Posterior cingulate gyrus (tissue), 11 donors: ENCODE data around the gene DAPK2.

Experiments used
- DNase-seq, 10 donors: peaks; one replicate each; pipeline versions ENCODE4 v3.0.0 to v3.0.0-alpha.2; 2020 to 2021; ENCODE audit warnings: mixed read lengths in 3 of 10
- intact Hi-C: fragments of 100-400 bp; cut with DNase I; formaldehyde crosslinking; loops from one replicate; pipeline ENCODE4 v1.15.1; 2023

DAPK2 gene

DNA sequence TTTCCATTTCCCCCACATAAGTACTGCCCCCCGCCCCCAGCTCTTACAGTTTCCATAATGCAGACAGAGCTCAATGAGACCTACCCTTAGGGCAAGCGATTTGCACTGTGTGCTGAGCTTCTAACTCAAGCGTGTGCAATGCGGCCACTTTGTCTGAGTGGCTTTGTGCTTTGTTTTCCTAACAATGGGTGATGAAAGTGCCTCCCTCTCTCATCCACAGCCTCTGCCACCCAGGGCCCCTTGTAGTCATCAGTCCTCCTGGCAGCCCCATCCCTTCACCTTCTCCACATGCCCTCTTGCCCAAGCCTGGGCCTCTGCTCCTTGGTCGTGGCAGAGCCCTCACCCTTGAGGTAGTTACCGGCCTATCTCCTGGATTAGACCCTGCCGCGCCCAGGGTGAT lies 17.2 kb downstream of the DAPK2 start:
- intact Hi-C loops = no loop called here
- DNase-seq = peak in 8 of 10 donors; percentile 47 to 94 (median 66)

DNA sequence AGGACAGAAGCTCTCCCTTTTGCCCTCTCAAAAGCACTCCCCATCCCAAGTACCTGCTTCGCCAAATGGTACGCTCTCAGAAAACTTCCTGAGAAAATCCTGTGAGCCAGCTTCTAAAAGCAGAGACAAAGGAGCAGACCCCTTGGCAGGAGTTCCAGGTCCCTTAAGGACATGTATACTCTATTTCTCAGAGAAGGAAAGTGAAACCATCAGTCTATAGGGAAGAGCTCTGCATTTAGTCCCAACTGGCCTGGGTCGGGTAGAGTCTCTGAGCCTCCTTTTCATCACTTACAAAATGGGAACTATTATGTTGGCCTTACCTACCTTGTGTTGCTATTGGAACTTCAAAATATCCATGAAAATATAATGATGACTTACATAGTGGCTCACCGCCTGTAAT lies 19.7 kb downstream of the DAPK2 start:
- intact Hi-C loops = no loop called here
- no peak for DNase-seq

DNA sequence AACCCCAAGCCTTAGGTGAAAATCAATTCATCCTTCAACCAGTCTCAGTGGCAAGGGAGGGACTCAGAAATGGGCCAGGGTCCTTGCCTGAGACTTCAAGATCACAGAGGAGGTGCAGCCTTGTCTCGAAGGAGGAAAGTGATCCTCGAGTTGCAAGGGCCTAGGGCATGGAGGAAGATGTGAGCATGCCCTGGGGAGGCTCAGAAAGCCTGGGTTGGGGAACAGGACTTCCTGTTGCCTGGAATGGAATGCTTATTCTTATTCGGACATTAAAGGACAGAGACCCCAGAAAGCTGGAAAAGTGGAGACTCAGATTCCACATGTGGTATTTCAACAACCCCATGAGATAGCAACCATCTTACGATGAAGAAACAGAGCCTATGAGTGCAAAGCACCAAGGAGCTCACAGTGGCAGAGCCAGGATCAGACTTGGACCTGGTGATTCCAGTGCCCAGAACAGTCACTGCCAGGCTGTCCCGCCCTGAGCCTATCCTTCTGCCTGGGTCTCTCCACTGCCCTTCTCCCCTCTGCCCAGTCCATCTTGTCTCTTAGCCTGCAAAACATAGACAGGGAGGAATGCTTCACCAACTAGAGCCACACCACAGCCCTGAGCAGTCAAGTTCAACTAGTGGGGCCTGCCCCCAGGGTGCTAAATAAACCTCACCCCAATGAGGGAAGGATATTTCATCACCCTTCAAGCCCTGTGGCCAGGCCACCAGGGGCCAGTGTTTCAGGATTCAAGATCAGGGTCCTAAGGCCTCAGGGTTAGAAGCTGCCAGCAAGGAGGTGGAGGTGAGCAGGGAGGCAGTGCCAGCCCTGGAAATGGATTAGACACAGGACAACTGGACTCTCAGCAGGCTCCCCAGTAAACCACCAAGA lies 21.9 kb downstream of the DAPK2 start:
- DNase-seq = no peak

DNA sequence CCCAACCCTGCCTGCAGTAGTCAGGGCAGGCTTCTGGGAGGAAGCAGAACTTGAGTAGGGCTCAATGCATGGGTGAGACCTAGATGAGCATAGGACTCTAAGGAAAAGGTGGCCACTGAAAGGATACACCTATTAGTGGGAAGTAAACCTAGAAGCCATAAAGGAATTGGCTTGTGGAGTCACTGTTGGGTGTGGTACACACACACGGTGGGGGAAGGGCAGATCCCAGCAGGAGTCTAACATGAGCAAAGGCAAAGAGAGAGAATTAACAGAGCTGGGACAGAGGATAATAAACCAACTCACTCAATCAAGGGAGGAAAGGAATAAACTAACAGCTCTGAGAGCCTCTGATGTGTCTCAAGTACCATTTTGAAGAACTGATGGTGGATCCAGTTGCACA lies 23.1 kb downstream of the DAPK2 start:
- DNase-seq = no peak
- intact Hi-C loops = no loop called here

More for the DNA sequence above, 21.9 kb downstream of the DAPK2 start:
- intact Hi-C loops = no loop called here

DNA sequence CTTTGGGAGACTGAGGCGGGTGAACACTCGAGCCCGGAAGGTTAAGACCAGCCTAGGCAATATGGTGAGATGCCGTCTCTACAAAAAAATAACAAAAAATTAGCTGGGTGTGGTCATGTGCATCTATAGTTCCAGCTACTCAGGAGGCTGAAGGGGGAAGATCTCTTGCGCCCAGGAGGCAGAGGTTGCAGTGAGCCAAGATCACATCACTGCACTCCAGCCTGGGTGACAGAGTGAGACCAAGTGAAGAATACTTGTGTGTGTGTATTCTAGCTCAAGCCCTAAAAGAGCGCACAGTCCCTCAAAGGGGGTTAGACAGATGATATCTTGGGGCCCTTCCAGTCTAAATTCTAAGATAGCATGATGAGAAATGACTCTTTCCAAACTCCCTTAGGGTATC lies 23.7 kb downstream of the DAPK2 start:
- no peak for DNase-seq
- intact Hi-C loops = no loop called here

DNA sequence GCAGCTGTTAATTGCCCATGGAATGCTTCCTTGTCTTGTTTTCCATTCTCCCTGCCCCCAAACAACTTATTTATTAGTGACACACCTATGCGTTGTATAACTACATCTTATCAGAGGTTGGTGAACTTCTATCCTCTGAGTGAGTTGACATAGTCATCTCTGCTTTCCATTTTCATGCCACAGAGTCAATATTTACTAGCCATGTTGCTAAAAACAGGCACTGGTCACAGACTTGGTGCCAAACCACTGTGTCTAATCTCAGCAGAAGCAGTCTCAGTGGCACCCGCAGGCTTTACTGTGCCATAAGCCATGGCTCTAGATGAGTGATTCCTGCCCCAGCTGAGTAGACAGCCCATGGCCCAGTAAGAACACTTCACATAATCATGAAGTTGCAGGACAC lies 26.5 kb downstream of the DAPK2 start:
- intact Hi-C loops = no loop called here
- no peak for DNase-seq

DNA sequence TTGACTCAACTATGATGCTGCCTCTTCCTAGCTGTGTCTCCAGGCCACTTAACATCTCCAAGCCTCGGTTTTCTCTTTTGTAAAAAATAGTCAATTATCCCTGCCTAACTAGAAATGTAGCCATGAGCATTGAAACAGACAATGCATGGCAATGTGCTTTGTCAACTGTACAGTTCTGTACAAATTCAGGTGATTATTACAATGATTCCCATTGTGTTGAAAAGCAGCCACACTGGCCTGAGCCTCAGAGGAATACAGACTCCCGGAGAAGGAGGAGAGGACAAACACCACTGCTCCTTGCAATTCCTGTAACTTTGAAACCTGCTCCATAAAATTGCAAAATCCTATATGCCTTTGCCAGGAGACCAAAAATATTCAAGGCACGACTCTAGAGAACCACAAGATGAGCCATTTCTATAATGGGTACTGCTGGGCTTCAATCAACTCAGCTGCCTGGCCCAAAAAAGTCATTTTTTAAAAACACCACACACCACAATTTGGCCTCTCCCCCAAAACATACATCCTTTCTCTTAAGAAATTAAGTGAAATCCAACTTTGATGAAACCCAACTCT lies 28.6 kb downstream of the DAPK2 start:
- DNase-seq = peak in 1 of 10 donors; percentile 6
- intact Hi-C loops = no loop called here

DNA sequence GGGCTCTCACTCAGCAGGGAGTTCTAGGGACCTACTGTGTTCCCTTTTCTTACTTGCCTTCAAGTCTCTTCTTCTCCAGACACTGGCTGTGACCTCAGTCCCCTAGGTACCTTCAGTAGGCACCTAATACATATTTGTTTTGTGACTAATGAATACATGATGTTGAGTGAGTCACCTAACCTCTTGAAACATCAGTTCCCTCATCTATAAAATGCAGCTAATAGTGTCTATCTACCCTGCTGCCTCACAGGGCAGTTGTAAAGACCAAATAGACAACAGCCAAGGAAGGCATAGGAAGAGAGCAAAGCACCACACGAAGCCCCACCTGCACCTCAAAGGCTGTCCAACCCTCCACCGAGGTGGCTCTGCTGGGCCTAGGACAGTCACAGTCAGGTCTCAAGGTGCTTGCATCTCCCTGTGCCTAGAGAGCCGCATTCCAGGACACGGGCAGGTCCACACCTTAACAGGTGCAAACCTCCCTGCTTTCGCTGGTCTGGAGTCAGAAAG lies 29.1 kb downstream of the DAPK2 start:
- DNase-seq = peak in 1 of 10 donors; percentile 51
- intact Hi-C loops = no loop called here

DNA sequence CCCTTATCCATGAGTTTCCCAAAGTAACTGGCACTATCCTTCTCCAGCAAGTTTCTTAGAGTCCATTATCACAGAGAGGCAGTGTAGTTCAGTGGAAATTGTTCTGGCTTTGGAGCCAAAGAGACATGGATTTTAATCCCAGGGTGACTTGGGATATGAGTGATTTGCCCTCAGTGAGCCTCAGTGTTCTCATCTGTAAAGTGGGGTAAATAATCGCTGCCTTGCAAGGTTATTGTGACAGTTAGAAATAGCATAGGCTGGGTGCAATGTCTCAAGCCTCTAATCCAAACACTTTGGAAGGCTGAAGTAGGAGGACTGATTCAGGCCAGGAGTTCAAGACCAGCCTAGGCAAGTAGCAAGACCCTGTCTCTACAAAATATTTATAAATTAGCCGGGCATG lies 30.0 kb downstream of the DAPK2 start:
- no peak for DNase-seq
- intact Hi-C loops = no loop called here

DNA sequence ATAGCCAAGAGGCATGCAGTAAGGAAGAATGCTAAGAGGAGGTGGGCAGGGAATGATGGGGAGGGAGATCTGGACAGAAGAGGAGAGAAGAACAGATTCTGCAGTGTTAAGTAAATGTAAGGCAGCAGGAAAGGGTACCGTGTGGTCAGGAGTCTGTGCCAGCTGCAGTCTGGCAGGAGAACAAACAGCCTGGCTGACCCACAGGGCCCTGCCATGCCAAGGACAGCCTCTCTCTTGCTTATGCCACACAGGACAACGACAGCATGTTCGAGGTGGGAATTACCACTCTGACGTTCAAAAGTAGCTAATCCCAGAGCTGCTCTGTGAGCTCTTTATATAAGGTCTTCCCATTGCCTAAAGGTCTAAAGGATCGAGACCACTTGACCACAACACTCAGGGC lies 31.3 kb downstream of the DAPK2 start:
- DNase-seq = no peak
- intact Hi-C loops = no loop called here

DNA sequence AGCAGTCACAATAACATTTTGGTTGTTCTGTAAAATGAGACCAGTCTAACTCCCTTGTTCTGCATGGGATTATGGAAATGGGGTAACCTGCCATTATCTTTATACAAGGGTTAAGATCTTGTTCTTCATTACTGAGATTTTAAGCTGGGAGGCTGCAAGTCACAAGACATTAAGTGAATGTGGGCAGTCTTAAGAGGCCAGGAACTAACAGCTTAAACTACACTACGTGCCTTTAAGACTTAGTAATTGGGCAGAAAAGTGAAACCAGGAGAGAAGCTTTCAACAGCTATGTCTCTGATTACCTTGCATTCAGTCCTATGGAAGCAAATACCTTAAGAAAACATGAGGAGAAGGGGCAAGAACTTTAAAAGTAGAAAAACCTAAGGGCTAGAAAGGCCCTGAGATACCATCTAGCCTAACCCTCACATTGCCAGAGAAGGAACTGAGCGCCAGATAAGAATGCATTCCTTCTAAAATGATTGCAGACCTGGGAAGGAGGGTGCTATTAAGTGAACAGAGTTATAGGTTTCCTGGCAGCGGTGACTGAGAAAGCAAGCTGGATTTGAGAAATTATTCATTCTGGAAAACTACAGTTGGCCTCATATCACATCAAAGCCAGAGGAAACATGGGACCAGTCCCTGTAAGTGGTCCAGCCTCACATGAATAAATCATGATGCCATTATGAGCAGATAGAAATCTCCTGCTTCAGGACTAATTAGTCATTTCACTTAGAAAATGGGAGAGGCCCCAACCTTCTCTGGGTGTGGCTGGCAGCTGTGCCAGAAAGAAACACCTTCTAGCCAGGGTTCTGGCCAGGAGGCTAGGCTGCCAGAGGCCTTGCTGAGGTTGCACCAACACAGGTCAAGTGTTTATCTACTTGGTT lies 32.9 kb downstream of the DAPK2 start:
- intact Hi-C loops = no loop called here
- no peak for DNase-seq

DNA sequence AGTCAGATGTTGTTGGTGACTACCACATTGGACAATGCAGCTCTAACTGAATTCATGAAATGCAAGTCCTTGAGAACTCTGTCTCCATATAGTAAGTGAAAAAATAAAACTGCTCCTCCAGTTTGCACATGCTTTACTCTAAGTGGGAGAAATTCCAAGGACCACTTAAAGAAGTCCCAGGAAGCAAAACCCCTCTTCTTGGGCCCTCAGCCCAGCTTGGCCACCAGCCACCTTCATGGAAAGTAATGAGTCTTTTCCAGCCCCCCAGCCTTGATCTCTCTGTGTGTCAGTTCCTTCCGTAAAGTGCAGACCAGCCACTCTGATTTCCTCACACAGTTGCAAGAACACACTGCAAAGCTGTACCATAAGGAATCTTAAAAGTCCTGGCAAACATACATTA lies 34.5 kb downstream of the DAPK2 start:
- no peak for DNase-seq
- intact Hi-C loops = no loop called here

DNA sequence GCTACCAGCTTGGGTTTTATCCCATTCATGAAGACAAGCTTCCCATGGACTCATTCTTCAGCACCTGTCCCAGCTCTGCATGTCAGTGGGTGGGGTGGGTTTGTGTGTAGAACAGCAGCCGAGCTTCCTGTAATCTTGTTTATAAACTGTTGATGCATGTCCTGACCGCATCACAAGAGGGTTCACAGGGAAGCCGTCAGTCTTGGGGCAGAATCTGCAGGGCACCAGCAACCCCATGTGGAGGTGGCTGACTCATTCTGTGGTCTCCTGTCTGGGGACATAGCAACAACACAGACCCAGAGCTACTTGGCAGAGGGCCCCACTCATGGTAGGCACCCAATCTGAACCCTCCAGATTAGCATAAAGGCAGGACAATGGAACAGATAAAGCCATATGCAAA lies 35.6 kb downstream of the DAPK2 start:
- intact Hi-C loops = no loop called here
- peak in 1 of 10 donors; percentile 23 for DNase-seq

DNA sequence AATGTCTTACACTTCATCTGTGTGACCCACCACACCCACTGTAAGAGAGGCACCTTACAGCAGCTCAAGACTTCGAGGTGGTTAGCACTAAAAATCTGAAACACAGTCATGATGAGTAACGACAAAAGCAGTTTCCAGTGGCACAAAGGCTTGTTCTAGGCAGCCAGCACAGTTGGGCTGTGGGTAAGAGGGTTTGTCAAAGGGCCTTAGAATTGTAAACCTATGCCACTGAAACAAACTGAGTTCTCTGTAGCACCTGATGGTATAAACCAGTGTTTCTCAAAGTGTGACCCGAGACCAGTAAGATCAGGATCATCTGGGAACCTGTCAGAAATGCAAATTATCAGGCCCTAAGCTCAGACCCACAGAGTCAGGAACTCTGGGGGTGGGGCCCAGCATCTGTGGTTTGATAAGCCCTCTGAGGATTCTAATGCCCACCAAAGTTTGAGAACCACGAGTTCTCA lies 36.5 kb downstream of the DAPK2 start:
- intact Hi-C loops = loop anchor here (5.0 kb wide), 1 partner anchor 37 kb away; the partner anchor contains the start of gene DAPK2
- no peak for DNase-seq

DNA sequence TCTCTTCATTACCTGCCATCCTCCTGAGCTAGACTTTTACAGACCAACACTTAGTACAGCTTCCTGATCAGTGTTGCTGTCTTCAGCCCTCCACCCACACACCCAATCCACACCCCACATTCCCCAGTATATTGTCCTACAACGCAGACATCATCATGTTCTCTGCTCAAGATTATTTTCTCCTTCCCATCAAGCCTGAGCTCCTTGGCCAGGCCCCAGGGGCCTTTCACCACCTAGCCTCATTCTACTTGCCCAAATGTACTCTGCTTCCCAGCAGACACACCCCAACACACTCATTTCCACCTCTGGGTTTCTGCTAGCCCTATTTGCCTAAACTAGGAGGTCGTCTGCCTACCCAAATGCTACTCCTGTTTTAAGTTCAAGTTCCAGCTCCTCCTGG lies 37.0 kb downstream of the DAPK2 start:
- intact Hi-C loops = loop anchor here (5.0 kb wide), 1 partner anchor 38 kb away; the partner anchor contains the start of gene DAPK2
- no peak for DNase-seq

DNA sequence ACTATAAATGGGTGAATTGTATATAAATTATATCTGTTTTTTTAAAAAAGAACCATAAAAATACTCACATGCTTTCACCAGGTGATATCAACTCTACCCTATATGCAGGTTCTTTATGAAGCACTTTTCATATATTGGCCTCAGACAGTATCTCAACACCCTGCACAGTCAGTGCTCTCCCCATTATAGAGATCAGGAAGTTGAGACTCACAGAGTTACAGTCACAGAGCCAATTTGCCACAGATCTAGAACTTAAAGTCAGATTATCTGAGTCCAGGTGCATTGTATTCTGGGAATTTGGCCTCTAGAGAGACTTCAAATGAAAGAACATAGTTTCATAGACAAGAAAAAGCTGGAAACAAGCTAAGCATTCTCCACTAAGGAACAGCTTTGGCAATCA lies 38.1 kb downstream of the DAPK2 start:
- intact Hi-C loops = loop anchor here (5.0 kb wide), 1 partner anchor 39 kb away; the partner anchor contains the start of gene DAPK2
- no peak for DNase-seq

DNA sequence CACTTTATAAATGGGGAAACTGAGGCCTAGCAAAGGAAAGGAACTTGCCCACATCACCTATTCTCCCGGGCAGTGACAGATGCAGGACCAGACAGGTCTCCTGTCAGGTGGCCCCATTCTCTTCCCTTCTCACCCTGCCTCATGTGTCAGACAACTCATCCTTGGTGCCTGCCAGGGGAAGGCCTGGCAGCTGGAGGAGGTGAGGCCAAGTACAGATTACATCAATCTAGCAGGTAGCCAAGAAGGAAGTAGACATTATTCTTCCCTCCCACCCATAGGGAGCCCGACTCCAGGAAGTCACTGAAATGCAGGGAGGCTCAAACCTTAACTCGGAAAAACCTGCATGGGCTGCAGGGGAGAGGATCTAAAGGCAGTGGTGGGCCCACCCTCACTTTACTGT lies 39.6 kb downstream of the DAPK2 start:
- DNase-seq = no peak
- intact Hi-C loops = loop anchor here (5.0 kb wide), 1 partner anchor 41 kb away; the partner anchor contains the start of gene DAPK2

DNA sequence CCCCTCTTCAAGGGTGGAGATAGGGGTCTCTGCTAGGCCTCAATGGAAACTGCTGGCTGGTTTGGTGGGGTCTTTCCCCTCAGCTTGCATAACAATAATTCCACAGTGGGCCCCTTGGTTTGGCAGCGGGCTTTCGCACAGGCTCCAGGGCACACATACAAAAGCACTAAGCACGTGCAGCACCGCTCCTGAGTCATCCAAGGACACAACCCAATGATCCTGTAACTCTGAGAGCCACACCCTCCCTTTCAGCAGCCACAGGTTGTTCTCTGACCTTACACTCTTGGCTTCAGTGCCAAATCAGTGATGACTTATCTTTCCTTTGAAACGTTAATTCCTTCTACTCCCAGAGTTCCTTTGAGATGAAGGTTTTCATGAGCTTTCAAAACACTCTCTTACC lies 41.7 kb downstream of the DAPK2 start:
- no peak for DNase-seq
- intact Hi-C loops = no loop called here

DNA sequence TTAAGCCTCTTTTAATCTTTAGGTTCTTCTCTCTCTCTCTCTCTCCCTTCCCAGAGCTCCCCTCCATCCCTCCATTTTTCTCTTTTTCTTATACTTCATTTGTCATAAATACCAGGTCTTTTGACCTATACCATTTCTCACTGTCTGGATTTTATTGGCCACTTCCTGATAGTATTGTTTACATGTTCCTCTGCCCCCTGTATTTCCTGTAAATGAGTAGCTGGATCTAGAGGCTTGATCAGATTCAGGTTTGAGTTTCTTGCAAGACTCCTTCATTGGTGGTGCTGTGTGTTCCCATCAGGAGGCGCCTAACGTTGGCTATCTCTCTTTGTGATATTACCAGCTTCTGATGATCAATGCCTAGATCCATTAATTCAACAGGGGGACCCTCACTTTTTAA lies 42.2 kb downstream of the DAPK2 start:
- intact Hi-C loops = no loop called here
- no peak for DNase-seq

DNA sequence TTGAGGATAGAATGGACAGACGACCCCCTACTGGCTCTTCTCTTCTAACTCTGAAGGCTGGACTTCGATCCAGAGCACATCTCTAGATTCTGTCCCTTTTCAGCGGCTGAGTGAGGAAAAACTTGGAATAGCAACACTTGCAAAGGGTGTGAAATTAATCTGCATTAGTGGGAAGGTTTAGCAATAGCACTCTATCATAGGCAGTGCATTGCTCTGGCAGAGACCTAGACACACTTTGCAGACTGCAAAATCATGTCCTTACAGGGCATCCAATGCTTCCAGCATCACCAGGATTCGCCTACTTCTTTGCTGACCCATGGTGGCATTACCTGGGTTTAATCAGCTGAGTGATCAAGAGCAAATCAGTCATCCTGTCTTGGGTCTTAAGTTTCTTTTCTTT lies 43.1 kb downstream of the DAPK2 start:
- intact Hi-C loops = no loop called here
- DNase-seq = no peak

DNA sequence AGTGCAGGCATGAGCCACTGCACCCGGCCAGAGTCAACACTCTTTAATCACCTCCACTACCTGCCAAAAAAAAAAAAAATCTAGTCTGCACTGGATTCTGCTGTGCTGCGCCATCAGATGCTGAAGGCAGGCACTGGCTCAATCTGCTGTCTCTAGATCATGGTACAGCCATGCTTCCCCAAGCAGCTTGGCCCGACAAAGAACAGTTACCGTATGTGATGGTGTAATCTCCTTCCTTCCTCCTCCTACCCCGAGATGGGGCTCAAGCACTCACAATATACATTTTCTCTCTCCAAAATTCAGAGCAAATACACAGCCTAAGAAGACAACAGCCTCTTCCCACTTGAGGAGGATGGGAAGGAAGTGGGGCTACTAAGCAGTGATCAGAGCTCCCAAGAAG lies 45.1 kb downstream of the DAPK2 start:
- intact Hi-C loops = no loop called here
- DNase-seq = no peak
